Measurements from ENCODE around the gene STIL.

STIL gene

GRCh38 chr1:47235241-47235681, 78.7 kb downstream of the STIL start:
- no peak for DNase-seq (ENCODE audit: low read depth)

- DNase-seq (ENCODE audit: low read depth): no peak
Measured at GRCh38 chr1:47233186-47233585, 80.8 kb downstream of the STIL start.

DNA sequence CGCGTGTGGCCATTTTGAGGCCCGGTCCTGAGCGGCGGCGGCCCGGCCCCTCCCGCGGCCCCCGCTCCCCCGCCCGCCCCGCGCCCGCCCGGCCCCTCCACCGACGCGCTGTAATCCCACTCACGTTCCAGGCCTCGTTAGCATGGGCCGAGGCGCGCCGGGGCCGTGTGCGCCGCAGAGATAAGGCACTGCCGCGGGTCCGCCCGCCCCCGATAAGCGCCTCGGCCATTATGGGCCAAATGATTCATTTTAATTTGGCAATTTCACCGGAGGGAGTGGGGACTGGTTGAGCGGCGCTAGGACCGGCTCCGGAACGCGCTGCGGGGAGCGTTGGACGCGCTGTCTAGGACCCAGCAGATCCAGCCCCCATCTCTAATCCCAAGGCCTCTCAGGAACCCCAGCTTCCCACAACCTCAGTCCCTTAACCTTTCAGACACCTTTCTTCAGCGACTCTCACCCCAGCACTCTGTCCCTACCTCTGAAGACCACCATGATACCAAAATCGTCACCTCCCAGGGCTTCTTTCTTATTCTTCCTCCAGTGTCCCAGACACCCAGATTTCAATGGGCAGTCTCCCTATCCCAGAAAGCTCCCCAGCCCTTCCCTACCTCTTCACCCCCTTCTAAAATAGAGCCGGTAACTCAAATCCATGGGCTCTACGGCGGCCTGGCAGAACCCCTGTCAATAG, 81.6 kb downstream of the STIL start, which contains the start of gene TAL1:
TAL1 (minus strand) TSS at position 39 of the 688 bp plus-strand sequence. CDS start 6,337 bp downstream, outside the sequence.
- DNase-seq (ENCODE audit: low read depth): no peak

DNA sequence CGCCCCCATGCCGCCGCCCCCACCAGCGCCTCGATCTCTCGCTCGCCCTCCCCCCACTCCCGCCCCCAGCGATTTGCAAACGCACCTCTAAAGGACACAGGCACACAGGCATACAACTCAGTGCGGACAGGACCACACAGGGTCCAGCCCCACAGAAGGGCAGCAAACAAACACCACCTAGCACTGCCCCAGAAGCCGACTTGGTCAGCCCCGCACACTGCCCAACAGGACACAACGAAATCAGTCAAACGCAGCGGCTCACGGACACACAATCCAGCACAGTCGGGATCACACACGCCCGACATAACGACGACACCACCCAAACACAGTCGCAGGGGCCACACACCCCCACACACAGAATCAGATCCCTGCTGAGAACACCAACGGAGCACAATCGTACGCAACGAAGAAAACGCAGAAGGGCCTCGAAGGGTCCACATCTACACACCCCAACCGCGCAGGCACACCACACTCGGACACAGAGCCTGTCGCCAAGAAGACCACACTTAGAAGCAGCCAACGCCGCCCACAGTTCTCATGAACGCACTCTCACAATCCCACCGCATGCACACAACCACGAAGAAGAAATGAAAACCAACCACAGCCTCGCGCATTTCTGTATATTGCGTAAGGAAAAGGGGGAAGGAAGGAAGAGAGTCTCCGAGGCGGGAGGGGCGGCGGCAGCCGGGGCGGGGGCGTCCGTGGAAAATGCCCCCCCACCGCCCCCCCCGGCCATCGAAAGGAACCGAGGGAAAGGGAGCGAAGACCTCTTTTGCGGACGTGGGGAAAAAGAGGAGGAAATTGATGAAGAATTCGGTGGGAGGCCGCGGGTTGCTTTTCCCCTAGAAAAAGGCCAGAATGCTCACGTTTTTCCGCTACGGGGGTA, 82.4 kb downstream of the STIL start:
- DNase-seq (ENCODE audit: low read depth): peak; percentile 18

DNA sequence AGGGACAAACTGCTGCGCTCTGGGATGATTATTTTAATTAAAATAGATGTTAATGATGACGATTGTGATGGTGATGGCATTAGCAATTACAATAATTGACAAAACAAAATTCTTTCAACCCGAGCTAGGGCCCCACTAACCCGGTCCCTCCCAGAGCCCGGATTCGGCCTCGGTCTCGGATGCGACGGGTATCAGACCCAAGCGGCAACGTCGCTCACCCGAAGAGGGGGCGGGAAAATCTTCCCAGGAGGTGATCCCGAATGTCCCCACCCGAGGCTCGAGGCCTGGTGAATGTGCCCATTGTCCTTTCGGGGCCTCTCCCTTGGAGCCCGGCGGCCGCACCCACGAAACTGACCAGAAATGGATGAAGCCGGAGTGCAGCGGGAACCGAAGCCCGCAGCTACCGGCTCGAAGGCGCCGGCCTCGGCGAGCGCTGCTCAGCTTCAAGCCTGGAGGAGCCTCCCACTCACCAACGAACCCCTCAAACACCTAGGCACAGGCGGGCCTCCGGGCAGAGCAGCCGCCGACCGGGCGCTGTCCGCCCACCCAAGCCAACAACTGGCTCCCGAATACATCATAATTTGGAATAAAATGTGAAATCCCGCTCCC, 83.2 kb downstream of the STIL start:
- peak; percentile 18 for DNase-seq (ENCODE audit: low read depth)

GRCh38 chr1:47229886-47230691, 83.9 kb downstream of the STIL start:
- DNase-seq (ENCODE audit: low read depth): no peak

DNA sequence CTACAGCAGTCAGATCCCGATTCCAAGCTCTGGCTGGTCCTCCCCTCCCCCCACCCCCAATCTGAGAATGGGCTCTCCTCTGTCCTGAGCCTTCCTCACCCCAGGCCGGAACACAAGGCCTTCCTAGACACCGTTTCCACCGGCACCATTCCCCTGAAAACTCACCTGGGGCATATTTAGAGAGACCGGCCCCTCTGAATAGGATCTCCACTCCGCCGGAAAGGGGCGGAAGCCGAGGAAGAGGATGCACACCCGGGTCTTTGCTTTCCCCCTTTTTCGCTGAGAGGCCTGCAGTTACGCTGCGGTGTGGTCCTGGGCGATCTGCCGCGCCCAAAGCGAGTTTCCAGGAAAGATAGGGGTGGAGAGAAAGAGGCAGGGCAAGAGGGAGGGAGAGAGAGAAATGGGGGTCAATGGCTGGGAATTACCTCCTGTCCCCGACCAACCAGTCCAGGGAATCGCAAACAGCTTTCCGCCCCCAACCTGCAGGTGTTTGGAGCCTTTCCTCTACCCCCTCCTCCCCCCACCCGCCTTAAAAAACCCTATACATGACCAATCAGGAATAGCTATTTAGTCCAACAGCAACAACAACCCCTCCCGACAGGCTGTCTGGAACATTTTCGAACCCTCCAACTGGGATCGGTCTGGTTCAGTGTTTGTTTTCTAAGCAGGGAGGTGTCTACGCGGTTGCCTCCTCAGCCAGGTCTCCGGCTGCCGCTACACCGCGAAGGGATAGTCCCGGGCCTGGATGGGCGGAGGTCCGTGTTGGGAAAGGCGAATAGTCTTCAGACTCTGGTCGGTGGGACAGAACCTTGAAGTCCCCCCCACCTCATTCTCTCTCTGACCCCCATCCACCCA, 84.7 kb downstream of the STIL start:
- no peak for DNase-seq (ENCODE audit: low read depth)

DNA sequence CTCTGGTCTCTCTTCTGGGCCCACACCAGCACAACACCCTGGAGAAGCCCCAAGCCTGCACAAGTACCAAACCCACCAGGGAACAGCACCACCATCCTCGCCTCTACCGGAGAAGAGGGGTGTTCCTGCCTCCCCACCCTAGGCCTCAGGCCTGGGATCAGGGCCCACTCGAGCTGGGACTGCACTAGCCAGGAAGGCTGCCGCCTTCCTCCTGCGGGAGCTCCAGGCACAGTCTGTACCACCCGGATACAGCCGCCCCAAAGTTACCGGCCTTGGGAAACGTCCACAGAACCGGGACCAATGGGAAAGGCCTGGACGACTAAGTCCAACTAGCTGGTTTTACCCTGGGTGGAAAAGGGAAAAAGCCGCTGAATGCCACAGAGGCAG, 85.3 kb downstream of the STIL start:
- DNase-seq (ENCODE audit: low read depth): no peak

DNA sequence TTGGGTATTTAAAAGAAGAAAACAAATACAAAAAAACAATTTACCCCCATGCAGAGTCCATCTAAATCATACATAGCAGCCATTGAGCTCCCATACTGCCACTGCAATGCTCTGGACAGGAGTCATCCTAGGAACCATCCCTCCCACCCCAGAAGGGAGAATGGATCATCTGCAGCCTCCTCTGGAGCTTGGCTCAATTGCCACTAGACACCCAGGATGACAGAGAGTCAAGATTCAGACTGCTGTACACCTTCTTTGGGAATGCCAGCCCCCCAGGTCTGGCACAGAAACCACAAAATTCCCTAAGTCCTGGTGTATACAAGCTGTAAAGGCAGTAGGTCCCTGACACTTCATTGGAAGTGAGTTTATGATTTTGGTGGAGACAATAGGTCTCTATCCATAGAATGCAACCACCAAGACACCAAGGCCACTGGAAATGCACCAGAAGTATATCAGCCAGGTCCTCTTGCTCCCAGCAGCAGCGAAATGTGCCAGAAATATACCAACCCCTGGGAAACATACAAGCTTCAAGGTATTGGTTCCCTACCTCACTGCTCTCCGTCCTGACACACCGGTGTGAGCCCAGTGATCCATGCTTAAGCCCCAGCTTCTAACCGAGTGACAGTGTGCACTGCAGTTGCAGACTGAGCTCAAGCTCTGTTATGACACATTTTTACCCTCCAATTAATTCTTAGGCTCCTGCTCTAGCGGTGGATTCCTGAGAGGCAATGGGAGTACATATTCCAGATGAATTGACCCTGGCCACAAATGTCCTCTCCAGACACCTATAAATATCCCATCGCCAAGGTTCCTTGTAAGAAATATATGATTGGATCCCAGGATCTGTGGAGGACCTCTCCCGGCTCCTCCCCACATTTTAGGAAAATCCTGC, 86.4 kb downstream of the STIL start:
- no peak for DNase-seq (ENCODE audit: low read depth)

DNA sequence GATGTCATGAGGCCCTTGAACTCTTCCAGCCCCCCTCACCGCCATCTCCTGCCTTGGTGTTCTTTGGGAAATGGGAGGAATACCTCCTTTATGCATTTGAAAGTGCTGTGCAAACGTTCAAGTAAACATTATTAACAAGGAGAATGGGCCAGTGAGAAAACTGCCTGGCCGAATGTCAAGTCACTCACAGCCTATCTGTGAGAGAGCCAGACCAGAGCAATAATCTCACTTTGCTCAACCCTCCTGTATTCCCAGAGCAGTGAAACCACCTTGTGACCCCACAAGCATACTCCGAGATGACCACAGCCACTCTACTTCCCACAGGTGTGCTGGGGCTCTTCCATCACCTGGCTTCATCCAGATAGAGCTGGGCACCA, 87.1 kb downstream of the STIL start:
- DNase-seq (ENCODE audit: low read depth): no peak

DNA sequence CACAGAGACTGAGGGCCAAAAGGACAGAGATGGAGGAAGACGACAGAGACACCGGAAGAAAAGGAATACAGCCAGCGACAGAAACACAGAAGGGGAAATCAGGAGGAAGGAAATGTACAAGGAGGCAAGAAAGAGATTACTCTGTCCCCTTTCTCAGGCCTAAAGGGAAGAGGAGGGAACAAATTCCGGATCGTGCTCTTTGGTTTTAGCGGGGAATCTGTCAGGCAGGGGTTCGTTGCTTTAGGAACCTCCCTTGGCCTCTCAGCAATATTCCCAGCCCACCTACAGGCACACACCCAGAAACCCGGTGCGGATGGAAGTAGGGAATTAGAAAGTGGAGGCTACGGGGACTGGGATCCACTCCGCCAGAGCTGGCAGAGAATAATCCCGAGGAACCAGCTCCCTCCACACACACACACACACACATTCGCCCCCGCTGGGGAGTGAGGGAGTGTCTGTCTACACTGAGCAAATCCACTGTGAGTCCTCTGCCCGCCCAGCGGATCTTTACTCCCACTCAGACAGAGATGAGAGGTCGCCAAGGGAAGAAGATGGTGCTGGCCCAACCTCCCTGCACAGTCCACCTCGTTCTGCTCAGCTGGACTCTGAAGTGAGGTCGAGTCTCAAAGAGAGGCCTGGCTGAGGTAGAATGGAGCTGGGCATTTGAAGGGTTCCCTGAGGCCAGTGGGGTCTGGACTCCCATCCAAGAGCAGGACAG, 87.7 kb downstream of the STIL start:
- no peak for DNase-seq (ENCODE audit: low read depth)

- DNase-seq (ENCODE audit: low read depth): no peak
Measured at GRCh38 chr1:47225430-47226100, 88.4 kb downstream of the STIL start.

DNA sequence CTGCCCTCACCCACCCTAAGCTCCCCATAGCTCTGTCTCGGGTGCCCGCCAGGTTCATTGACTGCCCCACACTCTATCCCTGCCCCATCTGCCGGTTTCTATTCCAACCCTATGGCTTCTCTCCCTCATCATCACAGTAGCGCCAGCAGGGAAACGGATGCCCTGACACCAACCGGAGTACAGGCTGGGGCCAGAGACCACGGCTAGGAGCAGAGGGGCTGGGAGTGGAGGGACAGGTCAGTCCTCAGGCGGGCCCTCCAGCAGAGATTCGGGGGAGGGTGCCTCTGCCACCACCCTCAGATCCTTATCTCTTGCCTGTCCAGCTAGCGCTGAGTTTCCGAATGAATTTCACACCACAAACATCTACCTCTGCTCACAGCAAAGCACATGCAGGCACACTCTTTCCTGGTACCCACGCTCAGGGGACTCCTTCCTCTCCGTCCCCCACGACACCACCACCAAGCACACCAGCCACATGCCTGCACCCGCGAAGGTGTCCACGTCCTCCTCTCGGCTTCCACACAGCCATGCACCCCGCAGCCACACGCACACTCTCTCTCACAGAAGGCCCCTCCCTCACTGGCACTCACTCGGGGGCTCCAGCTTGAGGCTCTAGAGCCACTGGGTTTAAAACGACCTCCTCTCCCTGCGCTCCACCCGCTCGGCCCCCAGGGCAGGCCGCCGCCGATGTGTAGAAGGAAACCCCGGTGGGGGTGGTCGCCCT, 89.1 kb downstream of the STIL start:
- no peak for DNase-seq (ENCODE audit: low read depth)

GRCh38 chr1:47223921-47224675, 89.8 kb downstream of the STIL start:
- DNase-seq (ENCODE audit: low read depth): no peak

DNA sequence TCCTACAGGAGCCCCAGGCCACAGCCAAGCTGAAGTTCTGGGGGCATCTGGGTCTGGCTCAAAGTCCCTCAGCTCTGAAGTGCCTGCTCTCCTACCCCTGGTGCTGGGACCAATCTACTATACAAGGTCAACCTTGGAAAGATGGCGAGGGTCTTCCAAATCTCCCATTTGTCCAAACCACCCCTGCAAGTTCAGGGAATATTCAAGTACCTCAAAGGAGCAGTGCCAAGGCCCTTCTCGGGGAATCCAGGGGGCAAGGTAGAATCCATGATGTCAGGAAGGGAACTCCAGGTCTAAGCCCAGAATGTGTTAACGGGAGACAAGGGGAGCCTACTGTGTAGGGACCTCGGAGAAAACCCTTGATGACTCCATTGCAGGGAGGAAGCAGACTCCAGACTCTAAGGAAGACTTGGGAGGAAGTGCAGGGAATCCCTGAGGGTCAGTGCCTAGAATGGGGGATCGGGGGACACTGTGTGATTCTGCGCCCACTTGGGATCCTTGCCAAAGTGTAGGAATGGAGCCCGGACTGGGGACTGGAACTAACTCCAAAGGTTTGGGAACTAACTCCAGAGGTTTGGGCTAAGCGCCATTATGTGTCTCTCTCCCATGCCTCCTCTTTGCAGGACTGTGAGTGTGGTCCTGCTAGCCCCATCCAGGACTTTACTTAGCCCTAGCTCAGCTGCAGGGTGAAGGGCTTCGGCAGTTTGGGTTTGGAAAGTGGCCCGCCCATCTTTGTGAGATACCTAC, 90.6 kb downstream of the STIL start:
- DNase-seq (ENCODE audit: low read depth): no peak

DNA sequence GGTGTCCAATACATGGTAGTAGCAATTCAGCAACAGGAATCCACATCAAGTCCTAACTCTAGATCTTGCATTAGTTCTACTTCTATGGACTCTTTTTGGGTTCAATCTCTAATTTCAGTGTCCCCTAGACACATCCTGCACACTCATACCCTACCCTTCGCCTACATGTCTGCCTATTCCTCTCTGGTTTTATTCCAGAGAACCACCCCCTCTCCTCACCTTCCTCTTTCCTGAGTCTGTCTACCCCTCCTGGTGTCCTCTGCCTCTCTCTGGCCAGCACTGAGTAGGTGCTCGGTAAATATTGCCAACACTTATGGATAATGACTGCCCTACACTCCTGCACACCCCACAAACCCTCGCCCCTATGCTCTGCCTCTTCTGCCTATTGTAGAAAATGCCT, 91.5 kb downstream of the STIL start:
- no peak for DNase-seq (ENCODE audit: low read depth)

All from activated T-cell treated with anti-CD3 and anti-CD28 coated beads for 48 hours (primary cell).